HG02798 (cell line): ENCODE results near the gene PTPN4.
A peak's percentile ranks its signal among the peaks of the same experiment; 100 is the strongest.

Source experiments
- ATAC-seq: cut with Tn5 transposase; IDR thresholded peaks from one replicate; pipeline ENCODE4 v1.9.1; 2021; ENCODE audit warnings: mild to moderate bottlenecking; ENCODE audit not compliant: unreplicated experiment, poor library complexity

Gene PTPN4, protein sequence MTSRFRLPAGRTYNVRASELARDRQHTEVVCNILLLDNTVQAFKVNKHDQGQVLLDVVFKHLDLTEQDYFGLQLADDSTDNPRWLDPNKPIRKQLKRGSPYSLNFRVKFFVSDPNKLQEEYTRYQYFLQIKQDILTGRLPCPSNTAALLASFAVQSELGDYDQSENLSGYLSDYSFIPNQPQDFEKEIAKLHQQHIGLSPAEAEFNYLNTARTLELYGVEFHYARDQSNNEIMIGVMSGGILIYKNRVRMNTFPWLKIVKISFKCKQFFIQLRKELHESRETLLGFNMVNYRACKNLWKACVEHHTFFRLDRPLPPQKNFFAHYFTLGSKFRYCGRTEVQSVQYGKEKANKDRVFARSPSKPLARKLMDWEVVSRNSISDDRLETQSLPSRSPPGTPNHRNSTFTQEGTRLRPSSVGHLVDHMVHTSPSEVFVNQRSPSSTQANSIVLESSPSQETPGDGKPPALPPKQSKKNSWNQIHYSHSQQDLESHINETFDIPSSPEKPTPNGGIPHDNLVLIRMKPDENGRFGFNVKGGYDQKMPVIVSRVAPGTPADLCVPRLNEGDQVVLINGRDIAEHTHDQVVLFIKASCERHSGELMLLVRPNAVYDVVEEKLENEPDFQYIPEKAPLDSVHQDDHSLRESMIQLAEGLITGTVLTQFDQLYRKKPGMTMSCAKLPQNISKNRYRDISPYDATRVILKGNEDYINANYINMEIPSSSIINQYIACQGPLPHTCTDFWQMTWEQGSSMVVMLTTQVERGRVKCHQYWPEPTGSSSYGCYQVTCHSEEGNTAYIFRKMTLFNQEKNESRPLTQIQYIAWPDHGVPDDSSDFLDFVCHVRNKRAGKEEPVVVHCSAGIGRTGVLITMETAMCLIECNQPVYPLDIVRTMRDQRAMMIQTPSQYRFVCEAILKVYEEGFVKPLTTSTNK

GRCh38 chr2:119759451-119760236 is at the start of gene PTPN4:
Gene PTPN4 (plus strand): TSS chr2:119759922. CDS start chr2:119809854, 49,932 bp downstream.
- ATAC-seq: peak; percentile 96

DNA sequence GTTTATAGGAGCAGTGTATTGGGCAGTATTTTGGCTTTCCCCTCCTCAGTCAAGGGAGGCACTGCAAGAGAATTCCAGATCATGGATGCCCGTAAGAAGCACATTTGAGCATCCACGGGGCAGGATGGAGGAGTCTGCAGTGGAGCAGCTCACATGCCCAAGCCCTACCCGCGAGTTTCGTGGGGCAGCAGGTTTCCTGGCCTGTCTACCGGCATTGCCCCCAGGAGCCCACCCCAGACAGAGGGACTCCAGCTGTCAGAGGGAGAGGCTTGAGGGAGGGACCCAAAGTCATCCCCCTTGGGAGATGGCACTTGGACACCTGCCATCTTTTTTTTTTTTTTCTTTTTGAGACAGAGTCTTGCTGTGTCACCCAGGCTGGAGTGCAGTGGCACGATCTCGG is 49.4 kb upstream of the PTPN4 start:
- no peak for ATAC-seq

DNA sequence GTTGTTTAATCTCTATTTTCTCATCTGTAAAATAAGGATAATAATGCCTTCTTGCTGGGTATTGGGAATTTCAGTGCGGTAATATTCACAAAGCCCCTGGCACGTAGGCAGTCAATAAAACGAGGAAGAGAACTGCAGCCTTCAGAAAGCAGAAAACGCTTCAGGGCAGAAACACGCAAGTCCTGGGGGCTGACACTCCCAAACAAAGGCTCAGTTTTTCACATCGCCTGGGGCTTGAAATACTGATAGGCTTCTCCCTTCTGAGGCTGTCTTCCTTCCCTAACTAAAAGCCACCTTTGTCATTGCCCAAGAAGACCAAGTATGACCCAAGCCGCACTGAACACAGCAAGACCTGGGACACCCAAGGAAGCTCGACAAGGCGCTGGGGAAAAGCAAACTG is 48.4 kb upstream of the PTPN4 start:
- no peak for ATAC-seq

GRCh38 chr2:119712571-119712970 is 47.2 kb upstream of the PTPN4 start:
- ATAC-seq: no peak

GRCh38 chr2:119713819-119714490 is 45.8 kb upstream of the PTPN4 start:
- no peak for ATAC-seq

- no peak for ATAC-seq
These were observed 44.1 kb upstream of the PTPN4 start for GRCh38 chr2:119715409-119716283.

DNA sequence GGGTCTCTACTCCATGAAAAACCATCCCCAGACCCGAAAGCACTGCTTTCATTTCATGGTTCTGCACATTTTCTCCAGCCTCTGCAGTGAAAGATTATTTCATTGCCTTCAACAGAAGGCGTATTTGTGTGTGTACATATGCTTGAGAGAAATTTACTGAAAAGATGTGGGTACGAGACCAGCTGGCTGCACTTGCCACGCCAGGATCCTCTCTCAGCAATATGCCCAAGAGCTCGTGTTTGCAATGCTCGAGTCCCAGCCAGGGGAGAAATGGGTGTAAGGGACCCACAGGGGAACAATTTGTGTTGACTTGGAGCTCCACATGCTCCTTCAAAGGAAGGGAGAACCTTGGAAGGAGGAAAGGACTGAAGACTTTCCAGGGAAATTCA is 43.4 kb upstream of the PTPN4 start:
- ATAC-seq: no peak

DNA sequence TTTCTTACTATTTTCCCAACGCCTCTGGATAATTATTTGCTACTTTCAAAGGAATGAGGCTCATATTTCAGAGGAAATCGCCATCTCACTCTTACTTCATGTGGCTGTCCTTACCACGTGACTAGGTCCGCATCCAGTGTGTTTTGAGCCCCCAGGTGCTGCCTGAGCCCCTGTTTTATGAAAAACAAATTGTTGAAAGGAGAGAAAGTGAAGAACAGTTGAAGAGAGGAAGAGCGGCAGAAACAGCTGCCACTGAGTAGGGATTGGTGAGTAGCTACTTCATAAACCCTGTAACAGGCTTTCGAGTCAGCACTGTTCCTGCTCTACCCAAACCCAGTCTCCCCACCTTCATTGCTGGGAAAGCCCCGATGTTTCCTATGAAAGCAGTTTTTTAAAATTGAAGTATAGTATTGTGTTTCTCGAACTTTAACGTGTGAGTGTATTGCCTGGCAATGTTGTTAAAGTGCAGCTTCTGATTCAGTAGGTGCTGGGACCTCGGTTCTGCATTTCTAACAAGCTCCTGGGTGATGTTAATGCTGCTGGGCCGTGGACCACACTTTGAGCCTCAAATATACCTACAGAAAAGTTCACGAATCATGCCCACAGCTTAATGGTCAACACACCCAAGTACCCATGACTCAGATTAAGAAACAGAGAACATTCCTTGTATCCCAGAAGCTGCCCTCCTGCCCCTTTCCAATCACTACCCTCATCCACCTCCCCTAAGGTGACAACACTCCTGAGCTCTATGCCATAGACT is 41.0 kb upstream of the PTPN4 start:
- ATAC-seq: no peak

GRCh38 chr2:119719261-119719627 is 40.5 kb upstream of the PTPN4 start:
- ATAC-seq: no peak

DNA sequence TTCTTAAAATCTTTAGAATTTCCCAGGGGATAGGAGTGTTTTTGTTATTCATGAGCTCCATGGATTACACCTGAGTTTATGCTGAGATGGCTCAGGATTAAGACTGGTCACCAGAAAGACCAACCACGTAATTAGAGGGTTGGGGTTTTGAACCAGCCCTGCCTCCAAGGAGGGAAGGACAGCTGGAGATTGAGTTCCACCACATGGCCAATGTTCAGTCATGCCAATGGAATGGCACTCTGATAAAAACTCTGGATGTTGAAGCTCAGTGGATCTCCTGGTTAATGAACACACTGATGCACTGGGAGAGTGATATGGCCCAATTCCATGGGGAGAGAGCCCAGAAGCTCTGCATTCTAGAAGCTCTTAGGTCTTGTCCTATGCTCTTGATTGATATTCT is 38.7 kb upstream of the PTPN4 start:
- ATAC-seq: no peak

DNA sequence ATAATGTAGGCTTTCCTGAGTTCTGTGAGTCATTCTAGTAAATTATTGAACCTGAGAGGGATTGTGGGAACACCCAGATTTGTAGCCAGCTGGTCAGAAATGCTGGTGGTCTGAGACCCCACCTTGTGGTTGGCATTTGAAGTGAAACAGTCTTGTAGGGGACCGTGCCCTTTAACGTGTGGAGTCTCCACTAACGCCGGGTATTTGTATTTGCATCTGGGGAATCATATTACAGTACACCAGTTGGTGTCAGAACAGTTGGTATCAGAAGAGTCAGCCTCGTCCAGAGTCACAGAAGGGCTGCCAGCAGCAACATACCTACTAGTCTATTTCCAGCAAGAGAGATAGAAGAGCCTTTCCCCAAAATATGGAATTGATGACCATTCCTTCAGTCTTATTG is 38.3 kb upstream of the PTPN4 start:
- no peak for ATAC-seq

- no peak for ATAC-seq
These were observed 37.8 kb upstream of the PTPN4 start for GRCh38 chr2:119721904-119722303.

DNA sequence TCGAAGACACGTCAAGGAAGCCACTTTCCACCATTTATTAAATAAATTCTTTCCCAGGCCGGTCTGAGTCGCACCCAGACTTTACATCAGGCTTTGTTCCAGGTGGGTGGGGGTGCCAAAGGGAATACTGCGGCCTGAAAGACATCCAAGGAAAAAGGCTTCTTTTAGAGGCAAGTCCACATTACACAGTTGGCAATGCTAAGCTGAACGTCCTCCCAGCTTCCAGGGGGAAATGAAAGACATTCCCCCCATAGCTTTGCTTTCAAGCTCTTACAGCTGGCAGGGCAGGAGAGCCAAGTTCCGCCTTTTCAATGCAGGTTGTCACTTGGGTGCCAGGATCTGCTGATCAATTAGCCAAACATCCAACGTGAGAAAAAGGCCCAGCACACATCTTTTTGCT is 36.5 kb upstream of the PTPN4 start:
- ATAC-seq: no peak

DNA sequence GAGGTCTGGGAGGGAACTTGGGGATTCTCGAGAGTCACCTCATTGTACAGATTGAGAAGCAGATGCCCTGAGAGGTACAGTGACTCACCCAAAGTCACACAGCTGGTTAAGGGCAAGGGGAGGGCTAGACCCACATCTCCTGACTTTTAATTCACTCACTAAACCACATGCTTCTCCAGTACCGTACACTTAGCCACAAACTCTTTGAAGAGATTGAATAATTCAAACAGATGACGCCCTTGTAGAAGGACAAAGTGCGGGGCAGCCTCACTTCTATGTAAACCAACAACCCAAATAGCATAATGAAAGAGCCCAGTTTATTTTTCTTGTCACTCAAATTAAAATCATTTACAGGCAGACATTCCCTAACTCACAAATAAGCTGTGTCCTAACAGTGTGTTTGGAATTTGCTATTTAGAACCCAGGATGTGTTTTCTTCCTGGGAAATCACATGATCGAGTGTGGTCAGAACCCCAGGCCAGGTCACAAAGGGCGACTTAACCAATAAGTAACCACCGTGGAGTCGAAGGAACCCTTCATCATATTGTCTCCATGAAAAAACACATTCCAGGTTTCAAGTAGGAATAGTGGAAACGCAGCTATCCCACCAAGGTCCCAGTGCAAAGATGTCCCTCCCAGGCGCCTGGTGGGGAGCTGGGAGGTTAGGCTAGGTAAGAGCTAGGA is 35.8 kb upstream of the PTPN4 start:
- no peak for ATAC-seq

DNA sequence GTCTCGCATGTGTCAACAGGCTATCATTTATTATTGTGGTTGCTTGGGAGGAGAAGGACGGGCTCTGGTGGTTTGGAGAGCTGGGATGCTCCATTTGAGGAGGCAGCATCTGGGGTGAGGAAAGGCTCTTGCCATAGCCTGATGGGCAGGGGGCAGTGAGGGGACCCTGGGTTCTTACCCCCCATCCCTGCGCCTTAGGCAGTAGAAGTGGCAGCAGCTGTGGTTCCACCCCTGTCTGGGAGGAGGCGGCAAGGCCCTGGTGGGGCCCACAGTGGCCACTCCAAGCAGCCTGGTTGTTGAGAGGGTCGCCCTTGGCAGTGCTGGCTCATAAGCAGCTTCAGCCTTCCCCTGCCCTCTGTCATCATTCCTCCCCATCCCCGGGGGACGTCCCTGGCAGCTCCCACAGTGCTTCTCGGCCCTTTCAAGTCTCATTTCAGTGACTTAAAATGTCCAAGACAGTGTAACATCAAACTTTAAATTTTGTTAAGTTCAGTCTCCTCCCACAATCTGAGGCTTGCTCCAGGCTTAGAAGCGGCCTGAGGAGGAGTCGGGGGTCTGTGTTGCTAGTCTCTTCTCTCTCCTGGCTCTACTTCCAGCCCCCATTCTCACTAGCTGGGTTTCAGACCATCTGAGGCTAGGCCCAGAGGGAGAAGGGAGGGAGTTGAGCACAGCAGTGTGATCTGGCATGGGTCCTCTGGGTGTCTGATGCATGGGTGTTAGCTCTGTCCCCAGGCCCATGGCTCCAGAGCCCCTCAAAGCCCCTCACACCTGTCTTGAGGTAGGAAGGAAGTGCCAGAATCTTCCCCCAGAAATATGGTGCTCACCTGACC is 34.9 kb upstream of the PTPN4 start:
- ATAC-seq: no peak

DNA sequence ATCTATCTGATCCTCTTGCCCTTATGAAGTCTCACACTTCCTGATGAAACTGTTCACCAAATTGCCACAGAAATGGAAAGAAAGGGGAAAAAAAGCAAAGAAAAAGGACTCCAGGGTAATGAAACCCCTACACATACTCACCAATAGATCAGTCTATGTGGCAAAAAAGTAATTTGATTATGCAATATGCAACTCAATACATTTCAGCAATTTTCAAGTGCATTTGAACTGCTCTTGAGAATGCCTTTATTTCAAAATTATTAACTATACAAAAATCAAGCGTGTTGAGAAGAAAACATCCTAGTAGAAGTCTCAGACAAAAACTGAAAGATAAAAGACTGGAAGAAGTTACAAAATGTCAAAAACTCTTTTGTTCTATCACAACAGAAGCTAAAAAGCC is 32.2 kb upstream of the PTPN4 start:
- no peak for ATAC-seq

GRCh38 chr2:119728421-119728820 is 31.3 kb upstream of the PTPN4 start:
- ATAC-seq: no peak
